H1 (cell line): ENCODE measurements around the gene LHPP. TPM values are rescaled to one million over a fixed set of nuclear protein-coding genes. Genes with fewer than 3 reads are reported as not detected.

Experiments used
- CTCF ChIA-PET: fragments of 300-600 bp; sonication (Branson Sonifier 250); formaldehyde crosslinking; loops from one replicate; lab custom pipeline; 2021; ENCODE audit not compliant: partially characterized antibody; lab: Charles Lee
- POLR2A ChIA-PET: fragments of 300-600 bp; sonication (Branson Sonifier 250); formaldehyde crosslinking; loops from one replicate; lab custom pipeline; 2021; ENCODE audit warnings: inconsistent platforms; ENCODE audit not compliant: partially characterized antibody; lab: Charles Lee
- DNase-seq, 2 experiments: peaks; one replicate each; pipeline versions ENCODE4 v3.0.0 to v3.0.0-alpha.2; 2010 to 2022; ENCODE audit warnings: low spot score in 2 of 2, low read depth in 1 of 2, mixed read lengths in 1 of 2
- FAIRE-seq: peaks from 2 replicates; lab custom pipeline; 2011; peaks lifted over from hg19 to GRCh38; lab: Jason Lieb, UNC
- H2AFZ ChIP-seq: 2 replicates; pipeline ENCODE4 v1.8.1; 2012; ENCODE audit warnings: low read length, inconsistent platforms
- H2AK5ac ChIP-seq: 2 replicates; pipeline ENCODE4 v1.6.1; 2013; ENCODE audit warnings: low read depth, low read length
- H2BK120ac ChIP-seq: replicated peaks from 2 replicates; pipeline ENCODE3; 2013; ENCODE audit warnings: low read depth, low read length, inconsistent platforms
- H2BK12ac ChIP-seq: 2 replicates; pipeline ENCODE4 v1.6.1; 2013; ENCODE audit warnings: low read depth, low read length
- H2BK15ac ChIP-seq: 2 replicates; pipeline ENCODE4 v1.6.1; 2013; ENCODE audit warnings: low read length
- H2BK20ac ChIP-seq: 2 replicates; pipeline ENCODE4 v1.6.1; 2013; ENCODE audit warnings: low read length
- H2BK5ac ChIP-seq: 2 replicates; pipeline ENCODE4 v1.6.1; 2013; ENCODE audit warnings: low read depth, low read length
- H3K14ac ChIP-seq: 2 replicates; pipeline ENCODE4 v1.6.1; 2013; ENCODE audit warnings: inconsistent platforms; ENCODE audit not compliant: insufficient read length
- H3K18ac ChIP-seq: 2 replicates; pipeline ENCODE4 v1.6.1; 2013; ENCODE audit warnings: low read length; ENCODE audit errors: extremely low read depth
- H3K23ac ChIP-seq: 2 replicates; pipeline ENCODE4 v1.6.1; 2013; ENCODE audit warnings: inconsistent platforms; ENCODE audit not compliant: insufficient read length
- H3K23me2 ChIP-seq: 2 replicates; pipeline ENCODE4 v1.6.1; 2013; ENCODE audit warnings: low read depth, low read length
- H3K27ac ChIP-seq: 2 replicates; pipeline ENCODE4 v1.6.1; 2011; ENCODE audit warnings: low read depth, low read length, inconsistent platforms
- H3K27me3 ChIP-seq, 4 experiments: replicated peaks in 1 of 4; 1 replicate in 1 of 4; 2 replicates in 3 of 4; pipeline versions ENCODE4 v1.6.1 to v1.8.1; 2011 to 2013; ENCODE audit warnings: low read length in 3 of 4, mild to moderate bottlenecking in 3 of 4, inconsistent platforms in 2 of 4, mixed read lengths in 2 of 4, moderate library complexity in 1 of 4; ENCODE audit not compliant: control insufficient read depth in 3 of 4, insufficient read depth in 3 of 4; ENCODE audit errors: extremely low read depth in 1 of 4
- H3K36me3 ChIP-seq, 4 experiments: 2 replicates each; pipeline versions ENCODE4 v1.6.1 to v1.8.1; 2011 to 2013; ENCODE audit warnings: mild to moderate bottlenecking in 4 of 4, low read length in 3 of 4, moderate library complexity in 2 of 4, control low read depth in 1 of 4, inconsistent platforms in 1 of 4; ENCODE audit not compliant: insufficient read depth in 4 of 4, control insufficient read depth in 2 of 4
- H3K4ac ChIP-seq: replicated peaks from 2 replicates; pipeline ENCODE3; 2013; ENCODE audit warnings: low read length, low read depth, mixed read lengths, inconsistent platforms; ENCODE audit not compliant: insufficient read length
- H3K4me1 ChIP-seq, 4 experiments: replicated peaks in 1 of 4; 1 replicate in 1 of 4; 2 replicates in 3 of 4; pipeline versions ENCODE4 v1.6.1 to v1.8.1; 2011 to 2013; ENCODE audit warnings: low read length in 3 of 4, inconsistent platforms in 2 of 4, mixed read lengths in 1 of 4; ENCODE audit not compliant: insufficient read depth in 4 of 4, control insufficient read depth in 3 of 4
- H3K4me2 ChIP-seq, 2 experiments: 2 replicates each; pipeline versions ENCODE4 v1.6.1 to v1.8.1; 2011 to 2013; ENCODE audit warnings: low read depth in 2 of 2, low read length in 2 of 2, control low read depth in 1 of 2, inconsistent platforms in 1 of 2, mild to moderate bottlenecking in 1 of 2; ENCODE audit not compliant: insufficient read depth in 1 of 2
- H3K4me3 ChIP-seq, 4 experiments: fragments of 200-600, 300-600 bp in 1 of 4; sonication (generic), shearing (Covaris generic), sonication (Bioruptor Twin) in 1 of 4; 2 replicates each; pipeline versions ENCODE4 v1.5.1 to v1.8.1; 2011 to 2016; ENCODE audit warnings: low read length in 4 of 4, low read depth in 3 of 4, control low read depth in 2 of 4, inconsistent platforms in 2 of 4, mild to moderate bottlenecking in 2 of 4, mixed read lengths in 1 of 4, moderate library complexity in 1 of 4; ENCODE audit not compliant: insufficient read depth in 2 of 4; ENCODE audit errors: extremely low read depth in 1 of 4
- H3K56ac ChIP-seq: replicated peaks from 2 replicates; pipeline ENCODE3; 2013; ENCODE audit warnings: low read depth, mild to moderate bottlenecking, mixed read lengths, low read length, inconsistent platforms; ENCODE audit not compliant: insufficient read length
- H3K79me1 ChIP-seq: 2 replicates; pipeline ENCODE4 v1.6.1; 2013; ENCODE audit warnings: low read depth, low read length, control low read depth
- H3K79me2 ChIP-seq, 2 experiments: 2 replicates each; pipeline versions ENCODE4 v1.6.1 to v1.8.1; 2012 to 2013; ENCODE audit warnings: low read length in 2 of 2, mild to moderate bottlenecking in 2 of 2, inconsistent platforms in 1 of 2; ENCODE audit not compliant: insufficient read depth in 2 of 2, control insufficient read depth in 1 of 2
- H3K9ac ChIP-seq, 4 experiments: replicated peaks in 1 of 4; 1 replicate in 1 of 4; 2 replicates in 3 of 4; pipeline versions ENCODE4 v1.6.1 to v1.8.1; 2011 to 2013; ENCODE audit warnings: low read depth in 3 of 4, low read length in 3 of 4, control low read depth in 2 of 4, mild to moderate bottlenecking in 2 of 4, moderate library complexity in 2 of 4, inconsistent platforms in 1 of 4; ENCODE audit errors: extremely low read depth in 1 of 4
- H3K9me3 ChIP-seq, 2 experiments: 2 replicates each; pipeline versions ENCODE4 v1.6.1 to v1.8.1; 2012 to 2013; ENCODE audit warnings: mild to moderate bottlenecking in 2 of 2, moderate library complexity in 2 of 2, control low read depth in 1 of 2, inconsistent platforms in 1 of 2, low read depth in 1 of 2, low read length in 1 of 2, mixed read lengths in 1 of 2; ENCODE audit not compliant: insufficient read depth in 2 of 2
- H4K20me1 ChIP-seq, 2 experiments: replicated peaks in 1 of 2; 2 replicates each; pipeline versions ENCODE3 to v1.8.1; 2011 to 2013; ENCODE audit warnings: inconsistent platforms in 2 of 2, low read length in 2 of 2, mild to moderate bottlenecking in 1 of 2; ENCODE audit not compliant: insufficient read depth in 2 of 2, control insufficient read depth in 1 of 2
- H4K5ac ChIP-seq: 2 replicates; pipeline ENCODE4 v1.6.1; 2013; ENCODE audit warnings: low read length, low read depth, mixed read lengths, inconsistent platforms; ENCODE audit not compliant: insufficient read length
- H4K8ac ChIP-seq: 2 replicates; pipeline ENCODE4 v1.8.0; 2013; ENCODE audit warnings: mild to moderate bottlenecking, moderate library complexity, low read length, inconsistent platforms; ENCODE audit not compliant: insufficient read depth; ENCODE audit errors: extremely low read depth
- H4K91ac ChIP-seq: replicated peaks from 2 replicates; pipeline ENCODE3; 2013; ENCODE audit warnings: low read length, mixed read lengths, inconsistent platforms; ENCODE audit not compliant: insufficient read length
- CHD1 ChIP-seq: IDR thresholded peaks from 2 replicates; pipeline ENCODE4 v1.6.1; 2012; ENCODE audit warnings: low read depth, low read length, improper control_type of control experiment
- MAFK ChIP-seq: IDR thresholded peaks from 2 replicates; pipeline ENCODE4 v1.6.1; 2012; ENCODE audit warnings: low read depth, mild to moderate bottlenecking, improper control_type of control experiment, low read length
- WGBS, 2 experiments: shearing (Covaris generic) in 1 of 2; methylation state at CpG; one replicate each; pipeline versions ENCODE4 v1.1.6 to v1.1.7; 2013 to 2015; ENCODE audit warnings: low lambda C conversion rate in 2 of 2, mixed read lengths in 2 of 2, inconsistent platforms in 1 of 2, low coverage in 1 of 2, missing lambda C conversion rate in 1 of 2; ENCODE audit not compliant: insufficient replicate concordance in 2 of 2, insufficient coverage in 1 of 2, insufficient read length in 1 of 2; ENCODE audit errors: extremely low coverage in 1 of 2, missing lambda C conversion rate in 1 of 2; 5-methylcytosine and 5-hydroxymethylcytosine counted together
- polyA plus RNA-seq, 7 experiments: library from polyadenylated mRNA; depleted of rRNA in 3 of 7; stranded (reverse) in 5 of 7; unstranded in 2 of 7; fragments of >200 nt in 5 of 7; fragments of 200-250 nt in 2 of 7; gene quantifications; 1 replicate in 5 of 7; 2 replicates in 1 of 7; 4 replicates in 1 of 7; pipeline versions ENCODE4 v1.2.1 to v1.2.3, GENCODE V29; 2011 to 2013; ENCODE audit warnings: missing spikeins in 2 of 7, mixed read lengths in 2 of 7
- total RNA-seq: library from RNA; stranded (reverse); fragmentation: NEBNext Ultra II Directional; extraction: Animal tissue kit (Norgen Biotek cat#: 25700); gene quantifications from 2 replicates; pipeline ENCODE4 v1.2.1, GENCODE V29; 2021

The LHPP gene
- total and polyA plus RNA-seq, 2 of the 8 experiments (the other 6 are each of a cell fraction or from before 2014, with no cell fraction given), result 26.0 to 45.0 TPM

- H4K5ac ChIP-seq, result no peak overlapping the region
- no peak overlapping the region for H3K9ac ChIP-seq
- H4K20me1 ChIP-seq, result no peaks in the 10 kb centered on the region
- H4K91ac ChIP-seq, result no peak overlapping the region
- H3K18ac ChIP-seq, result peak overlapping the region; percentile 48; the same call in 1 of the 2 replicates
- no peak overlapping the region for H2AK5ac ChIP-seq
- H3K56ac ChIP-seq, result no peak overlapping the region
- H2AFZ ChIP-seq, result no peak overlapping the region
- H2BK12ac ChIP-seq, result peak overlapping the region; percentile 27; the same call in 1 of the 2 replicates
- no peak overlapping the region for H3K27ac ChIP-seq
- H3K4ac ChIP-seq, result no peak overlapping the region
- no peaks in the 10 kb centered on the region for H3K79me1 ChIP-seq
- ChIA-PET POLR2A (interaction anchor here (1.3 kb wide), 1 partner anchor 112 kb away, joined by 3 read pairs; the partner anchor contains the start of gene OAT), CTCF (interaction anchor here (0.5 to 38.0 kb wide), 34 partner anchors 7 to 221 kb away, joined by 3 to 681 read pairs (median 4); partner anchors contain the start of gene FAM53B)
- FAIRE-seq (no peak), DNase-seq (no peak)
- H3K4me3 ChIP-seq, result no peak overlapping the region
- peak overlapping the region; percentile 1; the same call in 1 of the 2 replicates for H4K8ac ChIP-seq
- H2BK120ac ChIP-seq, result no peak overlapping the region
- no peaks in the 10 kb centered on the region for H3K36me3 ChIP-seq
- no peaks in the 10 kb centered on the region for H3K79me2 ChIP-seq
- no peaks in the 10 kb centered on the region for H3K23me2 ChIP-seq
- no peaks in the 10 kb centered on the region for H3K27me3 ChIP-seq
- 0 out of 2 replicates have a peak overlapping the region, but pooled peaks have one; percentile 61 for H2BK20ac ChIP-seq
- no peak overlapping the region for H3K4me2 ChIP-seq
- WGBS, 2 experiments, result 89% methylated on average over 9 of the region's 9 CpGs; no CpG with 5 or more reads in 1 of the 2 experiments
- no peak for TF ChIP-seq CHD1
- no peak for TF ChIP-seq MAFK
- no peak overlapping the region for H3K23ac ChIP-seq
- H3K14ac ChIP-seq, result no peak overlapping the region
- H2BK15ac ChIP-seq, result peak overlapping the region; percentile 95; the same call in 1 of the 2 replicates
- H2BK5ac ChIP-seq, result peak overlapping the region; percentile 52; the same call in 1 of the 2 replicates
- H3K9me3 ChIP-seq, result no peaks in the 10 kb centered on the region
- H3K4me1 ChIP-seq, result peaks cover 0 to 15% (median 6%) of the 10 kb centered on the region in 4 experiments; a peak in 5 of 7 replicates
Observed at GRCh38 chr10:124530816-124531215, 69.2 kb downstream of the LHPP start.
